ENCODE measurements around the gene MFSD2A.

DNA sequence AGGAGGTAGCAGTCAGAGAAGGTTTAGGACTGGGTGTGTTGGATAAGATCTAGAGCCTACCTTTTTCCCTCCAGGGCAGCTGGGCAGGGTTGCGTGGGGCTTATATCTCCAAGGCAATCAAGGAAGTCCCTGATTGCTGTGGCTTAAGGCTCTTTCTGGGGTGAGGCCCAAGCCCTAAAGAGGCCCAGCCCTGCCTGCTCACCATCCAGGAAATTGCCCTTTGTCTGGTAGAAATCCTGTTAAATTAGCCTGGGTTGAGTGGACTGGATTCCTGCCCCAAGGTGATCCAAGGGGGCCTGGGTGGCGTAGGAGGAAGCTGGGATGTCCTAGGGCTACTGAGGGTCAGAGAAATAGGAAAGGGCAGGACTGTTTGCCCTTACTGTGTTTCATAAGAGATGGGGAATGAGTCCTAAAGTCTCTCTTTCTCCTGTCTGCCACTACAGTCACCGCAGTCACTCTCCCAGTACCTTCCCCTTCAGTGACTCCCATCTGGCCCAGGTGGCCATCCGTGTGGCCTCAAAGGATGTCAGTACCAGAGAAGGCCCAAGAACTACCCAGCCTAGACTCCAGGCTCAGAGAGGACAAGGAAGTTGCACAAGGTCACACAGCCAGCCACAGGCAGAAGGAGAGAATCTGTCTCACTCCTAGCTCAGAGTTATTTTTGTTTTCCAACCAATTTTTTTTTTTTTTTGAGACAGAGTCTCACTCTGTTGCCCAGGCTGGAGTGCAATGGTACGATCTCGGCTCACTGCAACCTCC is 25.8 kb downstream of the MFSD2A start:
- TF ChIP-seq, protein P1, sequence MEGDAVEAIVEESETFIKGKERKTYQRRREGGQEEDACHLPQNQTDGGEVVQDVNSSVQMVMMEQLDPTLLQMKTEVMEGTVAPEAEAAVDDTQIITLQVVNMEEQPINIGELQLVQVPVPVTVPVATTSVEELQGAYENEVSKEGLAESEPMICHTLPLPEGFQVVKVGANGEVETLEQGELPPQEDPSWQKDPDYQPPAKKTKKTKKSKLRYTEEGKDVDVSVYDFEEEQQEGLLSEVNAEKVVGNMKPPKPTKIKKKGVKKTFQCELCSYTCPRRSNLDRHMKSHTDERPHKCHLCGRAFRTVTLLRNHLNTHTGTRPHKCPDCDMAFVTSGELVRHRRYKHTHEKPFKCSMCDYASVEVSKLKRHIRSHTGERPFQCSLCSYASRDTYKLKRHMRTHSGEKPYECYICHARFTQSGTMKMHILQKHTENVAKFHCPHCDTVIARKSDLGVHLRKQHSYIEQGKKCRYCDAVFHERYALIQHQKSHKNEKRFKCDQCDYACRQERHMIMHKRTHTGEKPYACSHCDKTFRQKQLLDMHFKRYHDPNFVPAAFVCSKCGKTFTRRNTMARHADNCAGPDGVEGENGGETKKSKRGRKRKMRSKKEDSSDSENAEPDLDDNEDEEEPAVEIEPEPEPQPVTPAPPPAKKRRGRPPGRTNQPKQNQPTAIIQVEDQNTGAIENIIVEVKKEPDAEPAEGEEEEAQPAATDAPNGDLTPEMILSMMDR (IDR thresholded peaks at IDR 0.05; ENCODE audit: low read depth, low read length, poor library complexity, severe bottlenecking), result no peak
- no peak for TF ChIP-seq EZH2phosphoT487 (IDR thresholded peaks at IDR 0.05; ENCODE audit: borderline replicate concordance, low read length)
